A549 (cell line): ENCODE measurements around the gene LYRM7. TPM values are rescaled to one million over a fixed set of nuclear protein-coding genes. Genes with fewer than 3 reads are reported as not detected.

Experiments used
- ATAC-seq, 2 experiments: fragments of 200-7000 bp in 1 of 2; fragments of >200 bp in 1 of 2; cut with Nextera tagmentation in 1 of 2; cut with Tn5 transposase in 1 of 2; 3 replicates each; pipeline versions ENCODE4 v1.8.0 to v1.9.1; 2018 to 2020; ENCODE audit warnings: mild to moderate bottlenecking in 1 of 2, moderate library complexity in 1 of 2
- CTCF ChIA-PET: fragments of 300-600 bp; sonication (Branson Sonifier 250); formaldehyde crosslinking; extraction: SDS; loops from one replicate; lab custom pipeline; 2021; ENCODE audit warnings: antibody characterized with exemption, inconsistent platforms; lab: Yijun Ruan, JAX
- POLR2A ChIA-PET: fragments of 350-600 bp; formaldehyde crosslinking; extraction: SDS; loops from one replicate; lab custom pipeline; 2021; ENCODE audit warnings: antibody characterized with exemption, inconsistent platforms; lab: Yijun Ruan, JAX
- DNase-seq, 2 experiments: peaks; one replicate each; pipeline versions ENCODE4 v3.0.0 to v3.0.0-alpha.2; 2011 to 2016; ENCODE audit warnings: low read depth in 1 of 2, low spot score in 1 of 2
- FAIRE-seq: peaks from 2 replicates; lab custom pipeline; 2011; peaks lifted over from hg19 to GRCh38; lab: Jason Lieb, UNC
- H3K27ac ChIP-seq, 2 experiments: fragments of >200 bp; sonication (Bioruptor Twin); formaldehyde crosslinking; 3 replicates each; pipeline ENCODE4 v1.5.1; 2016 to 2017
- H3K4me1 ChIP-seq: fragments of >200 bp; sonication (Bioruptor Twin); formaldehyde crosslinking; 3 replicates; pipeline ENCODE4 v1.6.1; 2016
- H3K4me2 ChIP-seq: fragments of >200 bp; sonication (Bioruptor Twin); formaldehyde crosslinking; 3 replicates; pipeline ENCODE4 v1.6.1; 2016
- H3K4me3 ChIP-seq: fragments of >200 bp; sonication (Bioruptor Twin); formaldehyde crosslinking; 3 replicates; pipeline ENCODE4 v1.5.1; 2016
- H3K9me3 ChIP-seq: fragments of >200 bp; sonication (Bioruptor Twin); formaldehyde crosslinking; 3 replicates; pipeline ENCODE4 v1.6.1; 2016
- CHD4 ChIP-seq: fragments of 200-600 bp; sonication (generic); IDR thresholded peaks from 2 replicates; pipeline ENCODE4 v1.6.1; 2016; ENCODE audit warnings: antibody characterized with exemption, mild to moderate bottlenecking, borderline replicate concordance
- JUNB ChIP-seq: fragments of >200 bp; sonication (Bioruptor Twin); formaldehyde crosslinking; IDR thresholded peaks from 2 replicates; pipeline ENCODE4 v1.6.1; 2016
- MYC ChIP-seq: IDR thresholded peaks from 2 replicates; pipeline ENCODE4 v1.6.1; 2012; ENCODE audit warnings: mild to moderate bottlenecking, inconsistent platforms, low read length, improper control_type of control experiment, borderline replicate concordance
- NPAS2 ChIP-seq: fragments of 250-450 bp; sonication (Bioruptor Pico); IDR thresholded peaks from 2 replicates; pipeline ENCODE4 v1.8.0; 2022; ENCODE audit warnings: mild to moderate bottlenecking, moderate library complexity, borderline replicate concordance
- NR3C1 ChIP-seq: fragments of >200 bp; sonication (Bioruptor Twin); formaldehyde crosslinking; IDR thresholded peaks from 3 replicates; pipeline ENCODE4 v1.6.1; 2017
- ZFP36 ChIP-seq: fragments of 450-650 bp; IDR thresholded peaks from 2 replicates; pipeline ENCODE4 v1.6.1; 2014; ENCODE audit warnings: borderline replicate concordance; ENCODE audit not compliant: partially characterized antibody
- ZSCAN20 ChIP-seq: fragments of 250-450 bp; sonication (Bioruptor Pico); IDR thresholded peaks from 2 replicates; pipeline ENCODE4 v1.8.0; 2022; ENCODE audit warnings: mild to moderate bottlenecking, moderate library complexity
- WGBS: methylation state at CpG from one replicate; pipeline ENCODE4 v1.1.6; 2017; ENCODE audit errors: missing lambda C conversion rate; 5-methylcytosine and 5-hydroxymethylcytosine counted together
- polyA plus RNA-seq, 4 experiments: library from polyadenylated mRNA; depleted of rRNA in 3 of 4; stranded (reverse); fragments of >200 nt; fragmentation: RNase III in 1 of 4; extraction: RNeasy Plus Mini Kit Qiagen cat#74134 plus additional on column Dnase treatment in 1 of 4; gene quantifications; 2 replicates in 3 of 4; 3 replicates in 1 of 4; pipeline ENCODE4 v1.2.3, GENCODE V29; 2011 to 2017
- TF ChIP-seq, protein P1 (sequence below): fragments of >200 bp; sonication (Bioruptor Twin); formaldehyde crosslinking; IDR thresholded peaks from 3 replicates; pipeline ENCODE4 v1.5.1; 2016

Gene LYRM7
- polyA plus RNA-seq, 2 of the 4 experiments (the other 2 are of a cell fraction), result 6.2 to 11.1 TPM

DNA sequence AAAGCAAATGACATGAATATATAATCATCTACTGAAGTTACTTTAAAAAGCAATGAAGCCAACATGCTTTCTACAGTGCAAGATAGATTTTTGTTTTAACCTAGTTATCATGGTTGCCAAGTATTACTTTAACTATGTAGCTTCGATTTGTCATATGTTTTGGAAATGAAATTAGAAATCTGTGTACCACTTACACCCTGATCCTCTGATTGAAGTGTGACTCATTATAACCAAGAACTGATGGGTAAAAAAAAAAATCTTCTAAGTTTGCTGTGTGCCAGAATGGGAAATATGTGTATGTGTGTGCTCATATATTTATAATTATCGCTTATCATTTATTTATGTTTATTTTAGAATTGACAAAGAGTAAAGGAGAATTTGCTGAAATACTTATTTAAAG lies 84.0 kb downstream of the LYRM7 start:
- Histone ChIP-seq H3K9me3 (no peaks in the 10 kb centered on the region), H3K4me2 (no peak overlapping the region), H3K4me3 (no peak overlapping the region), H3K27ac (no peak overlapping the region), H3K4me1 (no peaks in the 10 kb centered on the region)
- TF ChIP-seq ZFP36 (no peak), CHD4 (no peak), JUNB (no peak), ZSCAN20 (CRISPR knock-in tag) (no peak), NPAS2 (CRISPR knock-in tag) (no peak), NR3C1 (no peak), MYC (no peak)
- TF ChIP-seq, protein P1, sequence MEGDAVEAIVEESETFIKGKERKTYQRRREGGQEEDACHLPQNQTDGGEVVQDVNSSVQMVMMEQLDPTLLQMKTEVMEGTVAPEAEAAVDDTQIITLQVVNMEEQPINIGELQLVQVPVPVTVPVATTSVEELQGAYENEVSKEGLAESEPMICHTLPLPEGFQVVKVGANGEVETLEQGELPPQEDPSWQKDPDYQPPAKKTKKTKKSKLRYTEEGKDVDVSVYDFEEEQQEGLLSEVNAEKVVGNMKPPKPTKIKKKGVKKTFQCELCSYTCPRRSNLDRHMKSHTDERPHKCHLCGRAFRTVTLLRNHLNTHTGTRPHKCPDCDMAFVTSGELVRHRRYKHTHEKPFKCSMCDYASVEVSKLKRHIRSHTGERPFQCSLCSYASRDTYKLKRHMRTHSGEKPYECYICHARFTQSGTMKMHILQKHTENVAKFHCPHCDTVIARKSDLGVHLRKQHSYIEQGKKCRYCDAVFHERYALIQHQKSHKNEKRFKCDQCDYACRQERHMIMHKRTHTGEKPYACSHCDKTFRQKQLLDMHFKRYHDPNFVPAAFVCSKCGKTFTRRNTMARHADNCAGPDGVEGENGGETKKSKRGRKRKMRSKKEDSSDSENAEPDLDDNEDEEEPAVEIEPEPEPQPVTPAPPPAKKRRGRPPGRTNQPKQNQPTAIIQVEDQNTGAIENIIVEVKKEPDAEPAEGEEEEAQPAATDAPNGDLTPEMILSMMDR, result no peak
- DNase-seq (no peak), FAIRE-seq (no peak), ATAC-seq (no peak)
- ChIA-PET POLR2A (no interaction called here), CTCF (interaction anchor here (0.6 to 0.8 kb wide), 2 partner anchors 10 to 1548 kb away, joined by 3 to 4 read pairs; no protein-coding TSS in a partner anchor)
- 81% methylated on average over 2 of the region's 2 CpGs for WGBS

Other genes with a start within 250 kb of the LYRM7 start
- 873 and 1,252 TPM in 2 replicates for gene HINT1, start 5.7 kb upstream of the LYRM7 start, polyA plus RNA-seq (2011; rRNA removed)
- gene HINT1, start 5.7 kb upstream of the LYRM7 start, polyA plus RNA-seq (2017; fragmentation: RNase III; extraction: RNeasy Plus Mini Kit Qiagen cat#74134 plus additional on column Dnase treatment), result 806 to 876 TPM (median 832 TPM) in 3 replicates
- 48.7 and 66.4 TPM in 2 replicates for gene CDC42SE2, start 93.1 kb downstream of the LYRM7 start, polyA plus RNA-seq (2011; rRNA removed)
- gene CDC42SE2, start 93.1 kb downstream of the LYRM7 start, polyA plus RNA-seq (2017; fragmentation: RNase III; extraction: RNeasy Plus Mini Kit Qiagen cat#74134 plus additional on column Dnase treatment), result 25.7 to 27.1 TPM (median 25.8 TPM) in 3 replicates